NCI-H748 treated with DMSO at 0.1 percent for 48 hours (cell line): ENCODE data around the gene ARHGEF26.
"Not testable (repeated sequence)": the region's sequence is repeated elsewhere in the genome, so short reads cannot be mapped to it uniquely, and the experiment has no call there.

Source experiments
- DNase-seq: peaks from one replicate; lab custom pipeline; 2025; lab: John Stamatoyannopoulos, UW

Gene ARHGEF26

GRCh38 chr3:154120961-154121700 is at the start of gene ARHGEF26:
Gene ARHGEF26 (plus strand): TSS chr3:154121390. CDS start chr3:154121993, 603 bp downstream.
- DNase-seq: peak; percentile 60

- no peak for DNase-seq
Observed at GRCh38 chr3:154074966-154075365, 46.2 kb upstream of the ARHGEF26 start.

- DNase-seq: no peak
Observed at GRCh38 chr3:154078672-154079071, 42.5 kb upstream of the ARHGEF26 start.

GRCh38 chr3:154081305-154081704 is 39.9 kb upstream of the ARHGEF26 start:
- no peak for DNase-seq

GRCh38 chr3:154085071-154085470 is 36.1 kb upstream of the ARHGEF26 start:
- no peak for DNase-seq

GRCh38 chr3:154085799-154086198 is 35.4 kb upstream of the ARHGEF26 start:
- DNase-seq: no peak

- DNase-seq: no peak
Observed at GRCh38 chr3:154086286-154086685, 34.9 kb upstream of the ARHGEF26 start.

GRCh38 chr3:154087756-154088480 is 33.3 kb upstream of the ARHGEF26 start:
- DNase-seq: not testable (repeated sequence)

- no peak for DNase-seq
Observed at GRCh38 chr3:154089421-154090420, 31.5 kb upstream of the ARHGEF26 start.

- DNase-seq: no peak
Observed at GRCh38 chr3:154094051-154094450, 27.1 kb upstream of the ARHGEF26 start.

GRCh38 chr3:154095832-154096421 is 25.3 kb upstream of the ARHGEF26 start:
- no peak for DNase-seq

GRCh38 chr3:154098376-154098775 is 22.8 kb upstream of the ARHGEF26 start:
- no peak for DNase-seq

GRCh38 chr3:154100556-154100955 is 20.6 kb upstream of the ARHGEF26 start:
- DNase-seq: no peak

- no peak for DNase-seq
Observed at GRCh38 chr3:154101250-154101649, 19.9 kb upstream of the ARHGEF26 start.

- DNase-seq: no peak
Observed at GRCh38 chr3:154102225-154102624, 19.0 kb upstream of the ARHGEF26 start.

GRCh38 chr3:154105218-154105975 is 15.8 kb upstream of the ARHGEF26 start:
- DNase-seq: no peak

- DNase-seq: no peak
Observed at GRCh38 chr3:154111365-154111935, 9.7 kb upstream of the ARHGEF26 start.

- no peak for DNase-seq
Observed at GRCh38 chr3:154112146-154112852, 8.9 kb upstream of the ARHGEF26 start.

GRCh38 chr3:154113609-154114008 is 7.6 kb upstream of the ARHGEF26 start:
- no peak for DNase-seq

- DNase-seq: no peak
Observed at GRCh38 chr3:154115332-154115731, 5.9 kb upstream of the ARHGEF26 start.
